Measurements from ENCODE around the gene PGGHG. TPM values are rescaled to one million over a fixed set of nuclear protein-coding genes. Genes with fewer than 3 reads are reported as not detected.
"Not testable (repeated sequence)": the region's sequence is repeated elsewhere in the genome, so short reads cannot be mapped to it uniquely, and the experiment has no call there.

Gene PGGHG
- total and polyA plus RNA-seq, 10 of the 15 experiments (the other 5 are each of a cell fraction or from before 2014, with no cell fraction given): 0.10 to 8.3 (median 1.8) TPM

DNA sequence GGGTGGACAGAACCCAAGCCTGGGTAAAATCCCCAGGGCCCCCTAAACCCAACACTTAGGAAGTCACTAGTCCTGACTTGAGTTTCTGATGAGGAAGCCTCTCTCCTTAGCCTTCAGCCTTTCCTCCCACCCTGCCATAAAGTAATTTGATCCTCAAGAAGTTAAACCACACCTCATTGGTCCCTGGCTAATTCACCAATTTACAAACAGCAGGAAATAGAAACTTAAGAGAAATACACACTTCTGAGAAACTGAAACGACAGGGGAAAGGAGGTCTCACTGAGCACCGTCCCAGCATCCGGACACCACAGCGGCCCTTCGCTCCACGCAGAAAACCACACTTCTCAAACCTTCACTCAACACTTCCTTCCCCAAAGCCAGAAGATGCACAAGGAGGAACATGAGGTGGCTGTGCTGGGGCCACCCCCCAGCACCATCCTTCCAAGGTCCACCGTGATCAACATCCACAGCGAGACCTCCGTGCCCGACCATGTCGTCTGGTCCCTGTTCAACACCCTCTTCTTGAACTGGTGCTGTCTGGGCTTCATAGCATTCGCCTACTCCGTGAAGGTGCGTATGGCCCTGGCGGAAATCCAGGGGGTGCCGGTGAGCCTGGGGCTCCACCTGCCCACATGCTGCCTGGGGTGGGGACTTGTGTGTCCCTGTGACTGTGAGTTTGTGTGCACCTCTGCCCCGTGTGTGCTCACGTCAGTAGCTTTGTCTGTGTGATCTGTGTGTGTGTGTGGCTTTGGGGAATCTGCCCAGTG, 25.0 kb downstream of the PGGHG start, which contains the start of gene IFITM1 (continued):
- TF ChIP-seq POLR2AphosphoS5 (IDR thresholded peaks at IDR 0.05; ENCODE audit: low read length) (peak; percentile 97), NFIC (IDR thresholded peaks at IDR 0.05; ENCODE audit: low read depth, low read length) (no peak; the same call in 1 of the 2 replicates), TCF3 (IDR thresholded peaks at IDR 0.05; ENCODE audit: borderline replicate concordance, insufficient read depth, low read depth, low read length) (peak; percentile 59; the same call in 1 of the 2 replicates), MTA3 (IDR thresholded peaks at IDR 0.05; ENCODE audit: borderline replicate concordance, low read length) (no peak)
- TF ChIP-seq, protein P1, sequence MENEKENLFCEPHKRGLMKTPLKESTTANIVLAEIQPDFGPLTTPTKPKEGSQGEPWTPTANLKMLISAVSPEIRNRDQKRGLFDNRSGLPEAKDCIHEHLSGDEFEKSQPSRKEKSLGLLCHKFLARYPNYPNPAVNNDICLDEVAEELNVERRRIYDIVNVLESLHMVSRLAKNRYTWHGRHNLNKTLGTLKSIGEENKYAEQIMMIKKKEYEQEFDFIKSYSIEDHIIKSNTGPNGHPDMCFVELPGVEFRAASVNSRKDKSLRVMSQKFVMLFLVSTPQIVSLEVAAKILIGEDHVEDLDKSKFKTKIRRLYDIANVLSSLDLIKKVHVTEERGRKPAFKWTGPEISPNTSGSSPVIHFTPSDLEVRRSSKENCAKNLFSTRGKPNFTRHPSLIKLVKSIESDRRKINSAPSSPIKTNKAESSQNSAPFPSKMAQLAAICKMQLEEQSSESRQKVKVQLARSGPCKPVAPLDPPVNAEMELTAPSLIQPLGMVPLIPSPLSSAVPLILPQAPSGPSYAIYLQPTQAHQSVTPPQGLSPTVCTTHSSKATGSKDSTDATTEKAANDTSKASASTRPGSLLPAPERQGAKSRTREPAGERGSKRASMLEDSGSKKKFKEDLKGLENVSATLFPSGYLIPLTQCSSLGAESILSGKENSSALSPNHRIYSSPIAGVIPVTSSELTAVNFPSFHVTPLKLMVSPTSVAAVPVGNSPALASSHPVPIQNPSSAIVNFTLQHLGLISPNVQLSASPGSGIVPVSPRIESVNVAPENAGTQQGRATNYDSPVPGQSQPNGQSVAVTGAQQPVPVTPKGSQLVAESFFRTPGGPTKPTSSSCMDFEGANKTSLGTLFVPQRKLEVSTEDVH (IDR thresholded peaks at IDR 0.05; ENCODE audit: low read depth, partially characterized antibody): no peak

DNA sequence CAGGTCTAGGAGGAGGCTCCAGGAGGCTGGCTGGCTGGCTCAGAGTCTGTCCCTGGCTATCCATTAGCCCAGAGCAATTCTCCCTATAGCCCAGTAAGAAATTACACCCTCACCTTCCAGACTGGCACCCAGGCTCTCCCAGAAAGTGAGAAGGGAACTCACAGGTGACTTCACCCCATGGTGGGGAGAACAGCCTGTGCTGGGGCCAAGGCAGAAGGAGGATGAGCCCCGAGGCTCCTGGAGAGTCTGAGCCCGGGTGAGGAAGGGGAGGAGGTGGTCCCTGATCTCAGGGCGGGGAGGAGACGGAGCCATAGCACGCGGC, 25.6 kb downstream of the PGGHG start:
- 2% methylated on average over 6 of the region's 6 CpGs for WGBS (ENCODE audit: insufficient coverage, insufficient replicate concordance, low lambda C conversion rate, missing lambda C conversion rate)
- H4K20me1 ChIP-seq (ENCODE audit: control insufficient read depth, insufficient read depth); in situ Hi-C loops (cut with MboI); H3K36me3 ChIP-seq (ENCODE audit: control insufficient read depth in 2 of 2, insufficient read depth in 2 of 2, low read length in 1 of 2); H2AFZ ChIP-seq (ENCODE audit: control insufficient read depth, low read depth, low read length); H3K9me3 ChIP-seq (replicated peaks; ENCODE audit: control insufficient read depth, insufficient read depth, low read length); FAIRE-seq; DNase-seq (ENCODE audit: low read depth, low spot score); ATAC-seq; BruUV-seq (replicated peaks); H3K27me3 ChIP-seq (replicated peaks in 1 of 2; ENCODE audit: control insufficient read depth in 2 of 2, insufficient read depth in 2 of 2, low read length in 1 of 2): not testable (repeated sequence)
- ChIA-PET RAD21 (ENCODE audit: unreplicated experiment) (interaction anchor here (1.4 to 4.5 kb wide), 2 partner anchors 40 to 107 kb away, joined by 3 to 46 read pairs; partner anchors contain the start of genes BET1L and RIC8A), POLR2A (interaction anchor here (0.5 to 4.5 kb wide), 3 partner anchors 15 to 49 kb away, joined by 3 to 45 read pairs (median 40); no protein-coding TSS in a partner anchor), SMC1A (ENCODE audit: uncharacterized antibody, unreplicated experiment) (interaction anchor here (1.6 to 4.0 kb wide), 3 partner anchors 15 to 39 kb away, joined by 3 to 42 read pairs (median 4); no protein-coding TSS in a partner anchor), CTCF (interaction anchor here (1.0 to 3.7 kb wide), 3 partner anchors 14 to 107 kb away, joined by 3 to 43 read pairs (median 12); partner anchors contain the start of genes BET1L and RIC8A)
- H3K4me1 ChIP-seq (ENCODE audit: control insufficient read depth, insufficient read depth, low read length): peaks cover 13% of the 10 kb centered on the region
- intact Hi-C loops (cut with micrococcal nuclease; ENCODE audit: unreplicated experiment): loop anchor here (2.0 kb wide), 1 partner anchor 16 kb away; no protein-coding TSS in a partner anchor
- H3K27ac ChIP-seq (ENCODE audit: control insufficient read depth, insufficient read depth): peak overlapping the region; percentile 98
- H3K4me3 ChIP-seq: peak overlapping the region; percentile 87
- H3K4me2 ChIP-seq (ENCODE audit: control insufficient read depth, insufficient read depth): peak overlapping the region; percentile 88
- peak overlapping the region; percentile 99 for H3K9ac ChIP-seq (ENCODE audit: control insufficient read depth, insufficient read depth, low read length)
- peaks cover 72% of the 10 kb centered on the region for H3K79me2 ChIP-seq (ENCODE audit: control insufficient read depth, insufficient read depth, low read length)

All from GM12878 (cell line).